AG09319 (cell line): Measurements from ENCODE around the gene PDE10A.
"Not testable (repeated sequence)": the region's sequence is repeated elsewhere in the genome, so short reads cannot be mapped to it uniquely, and the experiment has no call there.

Experiments
- DNase-seq: peaks from one replicate; pipeline ENCODE4 v3.0.0-alpha.2; 2010; ENCODE audit warnings: low read depth; ENCODE audit errors: extremely low read depth
- CTCF ChIP-seq: IDR thresholded peaks from 2 replicates; pipeline ENCODE4 v1.5.1; 2011; ENCODE audit warnings: low read depth, mild to moderate bottlenecking, inconsistent platforms, low read length, moderate library complexity

PDE10A gene

DNA sequence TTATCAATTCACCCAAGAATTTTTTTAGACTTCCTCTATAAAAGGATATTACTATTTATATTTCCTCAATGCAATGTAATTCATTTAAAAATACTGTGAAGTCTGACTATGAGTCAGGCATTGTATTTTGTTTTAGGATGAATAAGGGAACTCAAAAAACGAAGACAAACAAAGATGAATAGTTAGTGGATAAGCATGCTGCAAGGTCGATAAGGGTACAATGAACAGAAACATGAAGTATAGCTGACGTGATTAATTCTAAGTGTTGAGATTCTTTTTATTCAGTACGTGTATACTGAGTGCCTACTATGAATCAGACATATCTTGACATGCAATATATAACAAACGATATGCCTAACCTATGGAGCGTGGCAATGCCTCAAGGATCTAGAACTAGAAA lies 105.4 kb downstream of the PDE10A start:
- no peak for DNase-seq
- no peak for TF ChIP-seq CTCF

DNA sequence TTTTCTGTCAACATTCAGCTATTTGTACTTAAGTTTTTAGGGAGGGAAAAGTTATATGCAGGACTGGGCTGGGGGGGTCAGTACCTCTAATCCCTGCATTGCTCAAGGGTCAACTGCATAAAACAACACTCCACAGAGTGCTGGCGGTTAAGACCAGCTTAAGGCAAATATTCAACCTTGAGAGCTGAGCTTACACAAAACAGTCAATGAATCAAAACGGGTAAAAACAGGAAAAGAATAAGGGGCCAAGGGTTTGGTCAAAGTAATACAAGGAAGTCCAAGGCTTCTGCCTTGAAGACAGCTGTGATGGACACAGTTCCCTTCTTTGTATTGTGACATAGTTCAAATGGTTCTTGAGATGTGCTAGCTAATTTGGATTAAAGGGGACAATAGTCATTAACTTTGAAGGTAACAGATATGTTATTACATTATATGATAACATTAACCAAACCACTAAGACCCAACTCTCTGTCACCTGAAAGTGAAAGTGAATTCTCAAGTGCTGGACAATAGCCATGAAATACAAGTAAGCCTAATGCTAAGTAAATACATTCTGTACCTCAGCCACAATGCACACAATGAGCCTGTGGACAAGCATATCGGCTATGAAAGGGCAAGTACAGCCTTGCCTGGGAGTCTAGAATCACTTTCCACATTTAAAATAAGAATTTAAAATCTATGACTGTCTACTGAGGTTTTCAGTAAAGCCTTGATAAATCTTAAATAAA lies 106.8 kb downstream of the PDE10A start:
- TF ChIP-seq CTCF: no peak
- no peak for DNase-seq

GRCh38 chr6:165554644-165555043 lies 108.4 kb downstream of the PDE10A start:
- DNase-seq: not testable (repeated sequence)

GRCh38 chr6:165552248-165552736 lies 110.7 kb downstream of the PDE10A start:
- TF ChIP-seq CTCF: no peak

GRCh38 chr6:165551828-165552227 lies 111.2 kb downstream of the PDE10A start:
- DNase-seq: no peak
- no peak for TF ChIP-seq CTCF

More at GRCh38 chr6:165552248-165552736, 110.7 kb downstream of the PDE10A start:
- DNase-seq: no peak

GRCh38 chr6:165548450-165548849 lies 114.6 kb downstream of the PDE10A start:
- no peak for DNase-seq
- no peak for TF ChIP-seq CTCF

GRCh38 chr6:165545806-165546205 lies 117.2 kb downstream of the PDE10A start:
- no peak for TF ChIP-seq CTCF

GRCh38 chr6:165543781-165544180 lies 119.3 kb downstream of the PDE10A start:
- no peak for TF ChIP-seq CTCF
- DNase-seq: no peak

More at GRCh38 chr6:165545806-165546205, 117.2 kb downstream of the PDE10A start:
- DNase-seq: no peak
